Neural progenitor cell (in vitro differentiated cells): ENCODE results near the gene RGS9. TPM values are rescaled to one million over a fixed set of nuclear protein-coding genes. Genes with fewer than 3 reads are reported as not detected.

Source experiments
- DNase-seq: peaks from one replicate; pipeline ENCODE4 v3.0.0-alpha.2; 2016; ENCODE audit warnings: low spot score
- H2AFZ ChIP-seq: fragments of 200-600 bp; sonication (generic); replicated peaks from 2 replicates; pipeline ENCODE4 v1.6.1; 2016; ENCODE audit warnings: antibody characterized with exemption
- H3F3A ChIP-seq: fragments of 200-600 bp; sonication (generic); 2 replicates; pipeline ENCODE4 v1.6.1; 2016; ENCODE audit warnings: antibody characterized with exemption, low read depth
- H3K27ac ChIP-seq: fragments of 200-600 bp; sonication (generic); 2 replicates; pipeline ENCODE4 v1.5.1; 2016; ENCODE audit warnings: mild to moderate bottlenecking
- H3K27me3 ChIP-seq: fragments of 200-600 bp; sonication (generic); 2 replicates; pipeline ENCODE4 v1.6.1; 2016; ENCODE audit warnings: mild to moderate bottlenecking, moderate library complexity
- H3K36me3 ChIP-seq: fragments of 200-600 bp; sonication (generic); 2 replicates; pipeline ENCODE4 v1.5.1; 2016
- H3K4me1 ChIP-seq: fragments of 200-600 bp; sonication (generic); 2 replicates; pipeline ENCODE4 v1.6.1; 2016; ENCODE audit warnings: mixed run types
- H3K4me2 ChIP-seq: fragments of 200-600 bp; sonication (generic); 2 replicates; pipeline ENCODE4 v1.6.1; 2016
- H3K4me3 ChIP-seq: fragments of 200-600 bp; sonication (generic); 2 replicates; pipeline ENCODE4 v1.5.1; 2016
- H3K79me2 ChIP-seq: fragments of 200-600 bp; sonication (generic); 2 replicates; pipeline ENCODE4 v1.6.1; 2016; ENCODE audit warnings: low read depth
- H3K9ac ChIP-seq: fragments of 200-600 bp; sonication (generic); 2 replicates; pipeline ENCODE4 v1.6.1; 2016
- H3K9me3 ChIP-seq: fragments of 200-600 bp; sonication (generic); 2 replicates; pipeline ENCODE4 v1.5.1; 2016; ENCODE audit warnings: low read depth
- H4K20me1 ChIP-seq: fragments of 200-600 bp; sonication (generic); 2 replicates; pipeline ENCODE4 v1.6.1; 2016; ENCODE audit warnings: low read depth
- H3K27ac Mint-ChIP-seq: 3 replicates; pipeline ENCODE4 v1.8.0; 2021; ENCODE audit warnings: mixed read lengths
- H3K27me3 Mint-ChIP-seq: 2 replicates; pipeline ENCODE4 v1.8.0; 2022; ENCODE audit warnings: low read depth, mild to moderate bottlenecking, inconsistent platforms, moderate library complexity, mixed read lengths; ENCODE audit not compliant: insufficient read depth
- H3K36me3 Mint-ChIP-seq: 3 replicates; pipeline ENCODE4 v1.8.0; 2021; ENCODE audit warnings: mixed read lengths
- H3K4me1 Mint-ChIP-seq: 3 replicates; pipeline ENCODE4 v1.8.0; 2021; ENCODE audit warnings: mixed read lengths
- H3K4me3 Mint-ChIP-seq: 3 replicates; pipeline ENCODE4 v1.8.0; 2021; ENCODE audit warnings: mild to moderate bottlenecking, moderate library complexity, mixed read lengths
- H3K9me3 Mint-ChIP-seq: 3 replicates; pipeline ENCODE4 v1.8.0; 2020; ENCODE audit warnings: mixed read lengths
- CTCF ChIP-seq: fragments of 200-600 bp; sonication (generic); IDR thresholded peaks from 2 replicates; pipeline ENCODE4 v1.5.1; 2017; ENCODE audit warnings: antibody characterized with exemption, mild to moderate bottlenecking
- EZH2 ChIP-seq: fragments of 200-600 bp; sonication (generic); IDR thresholded peaks from 2 replicates; pipeline ENCODE4 v1.6.1; 2017; ENCODE audit warnings: antibody characterized with exemption, mild to moderate bottlenecking, moderate library complexity
- EZH2phosphoT487 ChIP-seq: fragments of 200-600 bp; sonication (generic); IDR thresholded peaks from 2 replicates; pipeline ENCODE4 v1.6.1; 2017; ENCODE audit warnings: antibody characterized with exemption
- total RNA-seq: library from RNA; depleted of rRNA; stranded (reverse); fragments of >200 nt; gene quantifications from 2 replicates; pipeline ENCODE4 v1.2.3, GENCODE V29; 2015; ENCODE audit warnings: low replicate concordance

Gene RGS9
- total RNA-seq, 1 donor from 2014 or later: 7.9 TPM

DNA sequence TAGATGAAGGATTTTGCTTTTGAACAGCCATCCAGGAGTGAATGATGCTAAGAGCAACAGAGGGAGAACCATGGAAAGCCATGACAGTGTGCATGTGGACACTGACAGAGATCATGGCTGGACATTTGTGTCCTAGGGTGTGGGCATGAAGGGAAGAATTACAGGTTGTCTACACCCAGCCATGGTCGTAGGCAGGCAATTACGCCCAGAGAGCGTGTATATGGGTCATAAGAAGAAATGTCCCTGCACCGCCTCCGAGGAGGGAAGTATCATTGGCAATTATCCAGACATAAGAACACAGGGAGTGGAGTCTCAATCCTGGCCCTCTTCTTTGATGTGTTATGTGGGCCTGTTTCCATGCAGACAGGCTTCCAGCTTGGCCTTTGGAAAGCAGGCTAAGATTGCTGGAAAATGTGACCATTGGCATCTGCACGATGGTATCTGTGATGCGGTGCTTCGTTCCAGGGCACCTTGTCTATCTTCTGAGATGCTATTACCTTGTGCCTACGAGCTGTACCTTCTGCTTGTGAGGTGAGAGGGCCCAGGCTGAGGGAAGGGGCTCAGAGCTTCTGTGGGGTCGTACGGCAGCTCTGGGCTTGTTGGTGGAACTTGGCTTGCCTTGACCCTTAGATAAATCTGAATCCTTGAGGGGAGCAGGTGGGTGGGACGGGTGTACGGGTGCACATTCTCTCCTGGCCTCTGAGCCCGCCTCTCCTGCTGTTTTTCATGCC lies 19.8 kb downstream of the RGS9 start:
- no peaks in the 10 kb centered on the region for H3K27me3 ChIP-seq
- H3K36me3 ChIP-seq: no peaks in the 10 kb centered on the region
- Mint-ChIP-seq H3K27ac (no peak overlapping the region), H3K27me3 (peaks cover 9% of the 10 kb centered on the region), H3K4me3 (no peak overlapping the region), H3K4me1 (peaks cover 10% of the 10 kb centered on the region), H3K36me3 (no peaks in the 10 kb centered on the region), H3K9me3 (no peaks in the 10 kb centered on the region)
- no peak overlapping the region for H3K9ac ChIP-seq
- H3K4me1 ChIP-seq: peaks cover 6% of the 10 kb centered on the region
- no peak overlapping the region for H2AFZ ChIP-seq
- H3K4me2 ChIP-seq: no peak overlapping the region
- no peaks in the 10 kb centered on the region for H4K20me1 ChIP-seq
- no peak for DNase-seq
- H3K4me3 ChIP-seq: no peak overlapping the region
- H3K9me3 ChIP-seq: no peaks in the 10 kb centered on the region
- no peaks in the 10 kb centered on the region for H3F3A ChIP-seq
- TF ChIP-seq EZH2phosphoT487 (no peak), CTCF (no peak), EZH2 (no peak)
- no peaks in the 10 kb centered on the region for H3K79me2 ChIP-seq
- no peak overlapping the region for H3K27ac ChIP-seq

- Histone ChIP-seq H3F3A (no peaks in the 10 kb centered on the region), H3K36me3 (no peaks in the 10 kb centered on the region), H3K9me3 (no peaks in the 10 kb centered on the region), H3K4me1 (peaks cover 6% of the 10 kb centered on the region), H3K9ac (no peak overlapping the region), H3K27me3 (no peaks in the 10 kb centered on the region), H3K4me2 (no peak overlapping the region), H2AFZ (no peak overlapping the region), H3K27ac (no peak overlapping the region), H4K20me1 (no peaks in the 10 kb centered on the region), H3K79me2 (no peaks in the 10 kb centered on the region), H3K4me3 (no peak overlapping the region)
- Mint-ChIP-seq H3K27me3 (peaks cover 7% of the 10 kb centered on the region), H3K4me3 (no peak overlapping the region), H3K27ac (no peak overlapping the region), H3K36me3 (no peaks in the 10 kb centered on the region), H3K9me3 (no peaks in the 10 kb centered on the region), H3K4me1 (peaks cover 7% of the 10 kb centered on the region)
- DNase-seq: no peak
- TF ChIP-seq EZH2phosphoT487: no peak
- no peak for TF ChIP-seq EZH2
- TF ChIP-seq CTCF: no peak
These were observed 20.9 kb downstream of the RGS9 start for GRCh38 chr17:65158041-65158440.

- Mint-ChIP-seq H3K27me3 (peaks cover 11% of the 10 kb centered on the region), H3K9me3 (no peaks in the 10 kb centered on the region)
- no peaks in the 10 kb centered on the region for H3K79me2 ChIP-seq
These were observed 21.5 kb downstream of the RGS9 start for GRCh38 chr17:65158622-65159021.

More at GRCh38 chr17:65158622-65159021, 21.5 kb downstream of the RGS9 start:
- Histone ChIP-seq H3K27ac (no peak overlapping the region), H3K9me3 (no peaks in the 10 kb centered on the region), H3K4me1 (peaks cover 6% of the 10 kb centered on the region), H3K36me3 (no peaks in the 10 kb centered on the region), H3F3A (no peaks in the 10 kb centered on the region), H3K27me3 (no peaks in the 10 kb centered on the region), H3K4me3 (no peak overlapping the region), H3K4me2 (no peak overlapping the region), H3K9ac (no peak overlapping the region), H4K20me1 (no peaks in the 10 kb centered on the region), H2AFZ (no peak overlapping the region)
- H3K27ac Mint-ChIP-seq: no peak overlapping the region
- TF ChIP-seq EZH2phosphoT487 (no peak), CTCF (no peak), EZH2 (no peak)
- H3K4me1 Mint-ChIP-seq: peaks cover 7% of the 10 kb centered on the region
- no peak overlapping the region for H3K4me3 Mint-ChIP-seq
- DNase-seq: no peak
- H3K36me3 Mint-ChIP-seq: no peaks in the 10 kb centered on the region
